ENCODE measurements around the gene WWP2. TPM values are rescaled to one million over a fixed set of nuclear protein-coding genes. Genes with fewer than 3 reads are reported as not detected.
A peak's percentile ranks its signal among the peaks of the same experiment; 100 is the strongest.
"Not testable (repeated sequence)": the region's sequence is repeated elsewhere in the genome, so short reads cannot be mapped to it uniquely, and the experiment has no call there.

WWP2 gene
- total and polyA plus RNA-seq, 9 donors: 22.5 to 49.4 (median 39.3) TPM

- Histone ChIP-seq H3K4me1 (ENCODE audit: insufficient read depth) (peaks cover 7% of the 10 kb centered on the region), H3K4me3 (peak overlapping the region; percentile 51), H3K27ac (peak overlapping the region in 1 of 2 donors; percentile 68), H3K9me3 (no peaks in the 10 kb centered on the region), H3K27me3 (no peaks in the 10 kb centered on the region), H3K36me3 (no peaks in the 10 kb centered on the region)
- intact Hi-C loops (cut with DNase I): no loop called here
- WGBS, 3 donors: 53 to 61% (median 58%) methylated on average over 32 of the region's 32 CpGs
- no peak for DNase-seq
- TF ChIP-seq EP300 (IDR thresholded peaks at IDR 0.05) (no peak), CTCF (IDR thresholded peaks at IDR 0.05) (no peak), POLR2A (IDR thresholded peaks at IDR 0.05) (no peak)
Measured at GRCh38 chr16:69725480-69726312, 36.4 kb upstream of the WWP2 start.

DNA sequence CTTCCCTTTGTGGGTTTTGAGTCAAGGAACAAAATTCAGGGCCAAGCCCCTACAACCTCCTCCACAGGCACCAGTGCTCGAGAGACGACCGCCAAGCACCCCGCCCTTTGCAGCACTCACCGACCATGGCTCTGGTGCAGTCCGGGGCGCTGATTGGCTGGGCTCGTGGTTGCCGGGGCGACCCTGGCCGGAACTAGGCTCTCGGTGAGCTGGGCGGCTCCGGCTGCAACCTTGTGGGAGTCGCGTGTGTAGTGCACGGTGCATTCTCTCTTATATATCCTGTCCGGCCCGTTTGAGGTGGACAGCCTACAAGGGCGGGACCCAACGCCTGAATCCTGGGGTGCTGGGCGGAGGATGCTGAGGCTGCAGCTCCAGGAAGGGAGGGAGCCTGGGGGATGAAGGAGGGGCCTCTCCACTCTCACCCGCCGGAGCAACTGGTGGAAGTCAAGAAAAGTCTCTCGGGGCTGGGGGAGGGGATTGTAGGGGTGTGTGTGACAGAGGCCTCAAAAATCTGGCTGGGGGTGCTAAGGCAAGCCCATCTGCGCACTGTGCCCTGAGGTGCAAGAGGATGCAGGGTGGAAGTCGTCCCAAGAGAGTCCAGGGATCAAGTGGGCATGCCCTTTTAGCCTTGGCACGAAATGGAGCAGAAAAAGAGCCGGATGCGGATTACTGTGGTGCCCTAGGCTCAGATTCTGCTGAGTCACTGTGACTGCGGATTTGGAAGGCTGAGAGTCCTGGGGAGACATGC is 35.6 kb upstream of the WWP2 start, which contains the start of gene NQO1:
NQO1 (minus strand) TSS at position 248 of the 748 bp plus-strand sequence; CDS start at position 127, 121 bp downstream.
- no peaks in the 10 kb centered on the region for H3K9me3 ChIP-seq
- peak; percentile 13 for TF ChIP-seq POLR2A (IDR thresholded peaks at IDR 0.05)
- TF ChIP-seq CTCF (IDR thresholded peaks at IDR 0.05): no peak
- no peak for TF ChIP-seq EP300 (IDR thresholded peaks at IDR 0.05)
- DNase-seq: peak; percentile 87 to 93 (median 90)
- H3K27me3 ChIP-seq: no peaks in the 10 kb centered on the region
- H3K27ac ChIP-seq: peak within 1 kb of the TSS in 1 of 2 donors; percentile 68
- H3K4me3 ChIP-seq: peak within 1 kb of the TSS; percentile 51
- H3K36me3 ChIP-seq: no peaks in the 10 kb centered on the region
- 0 to 1% (median 1%) methylated on average over 25 to 31 of the region's 31 CpGs for WGBS, 3 donors
- peaks cover 7% of the 10 kb centered on the region for H3K4me1 ChIP-seq (ENCODE audit: insufficient read depth)
- intact Hi-C loops (cut with DNase I): no loop called here

DNA sequence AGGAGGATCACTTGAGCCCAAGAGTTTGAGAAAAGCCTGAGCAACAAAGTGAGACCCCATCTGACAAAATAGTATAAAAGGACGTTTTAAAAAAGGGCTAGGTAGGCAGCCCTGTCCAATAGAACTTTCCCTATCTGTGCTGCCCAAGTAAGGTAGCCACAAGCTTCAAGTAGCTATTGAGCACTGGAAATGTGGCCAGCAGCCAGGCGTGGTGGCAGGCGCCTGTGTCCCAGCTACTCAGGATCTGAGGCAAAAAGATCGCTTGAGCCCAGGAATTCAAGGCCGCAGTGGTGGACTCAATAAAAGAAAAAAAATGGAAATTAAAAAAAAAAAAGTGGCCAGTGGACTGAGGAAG is 34.2 kb upstream of the WWP2 start:
- DNase-seq: peak in 2 of 5 donors; percentile 39 to 40
- Histone ChIP-seq H3K36me3 (no peaks in the 10 kb centered on the region), H3K4me1 (ENCODE audit: insufficient read depth) (peaks cover 7% of the 10 kb centered on the region), H3K27me3 (no peaks in the 10 kb centered on the region), H3K27ac (no peak overlapping the region), H3K9me3 (no peaks in the 10 kb centered on the region), H3K4me3 (no peak overlapping the region)
- TF ChIP-seq POLR2A (IDR thresholded peaks at IDR 0.05): no peak
- TF ChIP-seq CTCF (IDR thresholded peaks at IDR 0.05): no peak
- no peak for TF ChIP-seq EP300 (IDR thresholded peaks at IDR 0.05)
- intact Hi-C loops (cut with DNase I): no loop called here
- WGBS, 3 donors: 88 to 91% (median 89%) methylated on average over 5 of the region's 5 CpGs

DNA sequence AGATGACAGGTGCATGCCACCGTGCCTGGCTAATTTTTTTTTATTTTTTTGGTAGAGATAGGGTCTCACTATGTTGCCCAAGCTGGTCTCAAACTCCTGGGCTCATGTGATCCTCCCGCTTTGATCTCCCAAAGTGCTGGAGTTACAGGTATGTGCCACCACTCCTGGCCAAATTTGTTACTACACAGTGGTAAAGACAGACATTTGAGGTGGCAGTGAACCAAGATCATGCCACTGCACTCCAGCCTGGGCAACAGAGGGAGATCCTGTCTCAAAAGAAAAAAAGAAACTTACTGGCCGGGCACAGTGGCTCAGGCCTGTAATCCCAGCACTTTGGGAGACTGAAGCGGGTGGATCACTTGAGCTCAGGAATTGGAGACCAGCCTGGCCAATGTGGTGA is 33.1 kb upstream of the WWP2 start:
- intact Hi-C loops (cut with DNase I); H3K27me3 ChIP-seq; H3K4me3 ChIP-seq; H3K27ac ChIP-seq; DNase-seq; H3K9me3 ChIP-seq; H3K36me3 ChIP-seq; H3K4me1 ChIP-seq (ENCODE audit: insufficient read depth): not testable (repeated sequence)
- 68 to 91% (median 90%) methylated on average over 4 of the region's 4 CpGs for WGBS, 3 donors

GRCh38 chr16:69731280-69731679 is 30.9 kb upstream of the WWP2 start:
- H3K36me3 ChIP-seq; H3K27me3 ChIP-seq; H3K9me3 ChIP-seq; DNase-seq; H3K4me3 ChIP-seq; intact Hi-C loops (cut with DNase I); H3K4me1 ChIP-seq (ENCODE audit: insufficient read depth); H3K27ac ChIP-seq: not testable (repeated sequence)
- 76 to 90% (median 76%) methylated on average over 5 of the region's 5 CpGs for WGBS, 3 donors

Measured in ovary (tissue), 9 donors.